Thyroid gland (tissue), 4 donors: ENCODE data around the gene TCEA2. TPM values are rescaled to one million over a fixed set of nuclear protein-coding genes. Genes with fewer than 3 reads are reported as not detected.

Experiments
- DNase-seq, 2 donors: peaks; one replicate each; pipeline ENCODE4 v3.0.0-alpha.2; 2019
- H3K27ac ChIP-seq, 3 donors: fragments of 200-600 bp; sonication (generic); 1 replicate in 2 of 3; 2 replicates in 1 of 3; pipeline ENCODE4 v1.5.1; 2016 to 2019; ENCODE audit warnings: mild to moderate bottlenecking in 1 of 3, moderate library complexity in 1 of 3
- H3K27me3 ChIP-seq: fragments of 200-600 bp; sonication (generic); one replicate; pipeline ENCODE4 v1.5.1; 2019
- H3K36me3 ChIP-seq, 2 donors: fragments of 200-600 bp; sonication (generic); one replicate each; pipeline ENCODE4 v1.5.1; 2016 to 2019
- H3K4me1 ChIP-seq, 2 donors: fragments of 200-600 bp; sonication (generic); one replicate each; pipeline ENCODE4 v1.5.1; 2017 to 2019
- H3K4me3 ChIP-seq, 3 donors: fragments of 200-600 bp; sonication (generic); replicated peaks in 1 of 3; 1 replicate in 2 of 3; 2 replicates in 1 of 3; pipeline ENCODE4 v1.5.1; 2016; ENCODE audit warnings: mild to moderate bottlenecking in 1 of 3
- H3K9me3 ChIP-seq: fragments of 200-600 bp; sonication (generic); one replicate; pipeline ENCODE4 v1.5.1; 2017
- CTCF ChIP-seq, 6 experiments: fragments of 200-600 bp in 3 of 6; fragments of 450-650 bp in 3 of 6; sonication (generic) in 3 of 6; IDR thresholded peaks; one replicate each; pipeline ENCODE4 v1.5.1; 2016 to 2019; ENCODE audit warnings: antibody characterized with exemption in 6 of 6, mild to moderate bottlenecking in 2 of 6, inconsistent platforms in 1 of 6, moderate library complexity in 1 of 6
- POLR2A ChIP-seq, 2 donors: fragments of 450-650 bp; IDR thresholded peaks; one replicate each; pipeline ENCODE4 v1.6.1; 2017; ENCODE audit warnings: antibody characterized with exemption in 2 of 2, mild to moderate bottlenecking in 2 of 2, moderate library complexity in 1 of 2
- WGBS, 2 donors: methylation state at CpG; one replicate each; pipeline ENCODE4 v1.1.5; 2017; 5-methylcytosine and 5-hydroxymethylcytosine counted together
- intact Hi-C: fragments of 100-400 bp; cut with DNase I; formaldehyde crosslinking; loops from one replicate; pipeline ENCODE4 v1.15.1; 2023
- total RNA-seq, 4 donors: library from RNA; depleted of rRNA; stranded (reverse); fragments of >200 nt; gene quantifications; one replicate each; pipeline ENCODE4 v1.2.3, GENCODE V29; 2016

TCEA2 gene
- total RNA-seq, 4 donors from 2014 or later, result 20.9 to 43.1 (median 24.4) TPM

- peaks cover 80 to 82% of the 10 kb centered on the region in 2 donors for H3K36me3 ChIP-seq
- intact Hi-C loops, result no loop called here
- no peaks in the 10 kb centered on the region for H3K4me1 ChIP-seq
- no peaks in the 10 kb centered on the region for H3K9me3 ChIP-seq
- TF ChIP-seq POLR2A (IDR thresholded peaks at IDR 0.05) (no peak), CTCF (IDR thresholded peaks at IDR 0.05) (no peak)
- no peaks in the 10 kb centered on the region for H3K27me3 ChIP-seq
- no peak overlapping the region for H3K27ac ChIP-seq
- DNase-seq, result no peak
- no peak overlapping the region for H3K4me3 ChIP-seq
- 88 to 96% methylated on average over 10 of the region's 15 CpGs for WGBS, 2 donors
Observed at GRCh38 chr20:64023361-64024140, 39.4 kb upstream of the TCEA2 start.

- peaks cover 80 to 82% of the 10 kb centered on the region in 2 donors for H3K36me3 ChIP-seq
- WGBS, 2 donors, result 83 to 85% methylated on average over 11 to 15 of the region's 17 CpGs
Observed at GRCh38 chr20:64024141-64024990, 38.6 kb upstream of the TCEA2 start.

GRCh38 chr20:64025101-64025825, 37.7 kb upstream of the TCEA2 start:
- Histone ChIP-seq H3K4me1 (no peaks in the 10 kb centered on the region), H3K36me3 (peaks cover 82 to 84% of the 10 kb centered on the region in 2 donors), H3K27ac (no peak overlapping the region), H3K27me3 (no peaks in the 10 kb centered on the region), H3K4me3 (no peak overlapping the region), H3K9me3 (no peaks in the 10 kb centered on the region)
- intact Hi-C loops, result no loop called here
- TF ChIP-seq CTCF (IDR thresholded peaks at IDR 0.05) (no peak), POLR2A (IDR thresholded peaks at IDR 0.05) (no peak)
- DNase-seq, result no peak
- WGBS, 2 donors, result 92 to 95% methylated on average over 18 of the region's 18 CpGs

More at GRCh38 chr20:64024141-64024990, 38.6 kb upstream of the TCEA2 start:
- H3K9me3 ChIP-seq, result no peaks in the 10 kb centered on the region
- H3K27me3 ChIP-seq, result no peaks in the 10 kb centered on the region
- no peak overlapping the region for H3K4me3 ChIP-seq
- no peaks in the 10 kb centered on the region for H3K4me1 ChIP-seq
- TF ChIP-seq CTCF (IDR thresholded peaks at IDR 0.05), result no peak
- TF ChIP-seq POLR2A (IDR thresholded peaks at IDR 0.05), result no peak
- DNase-seq, result no peak
- intact Hi-C loops, result no loop called here
- H3K27ac ChIP-seq, result no peak overlapping the region

GRCh38 chr20:64025826-64026412, 37.1 kb upstream of the TCEA2 start:
- TF ChIP-seq CTCF (IDR thresholded peaks at IDR 0.05) (no peak), POLR2A (IDR thresholded peaks at IDR 0.05) (no peak)
- no peaks in the 10 kb centered on the region for H3K9me3 ChIP-seq
- DNase-seq, result no peak
- intact Hi-C loops, result no loop called here
- no peaks in the 10 kb centered on the region for H3K4me1 ChIP-seq
- 95 to 96% methylated on average over 21 to 29 of the region's 29 CpGs for WGBS, 2 donors
- peaks cover 86 to 88% of the 10 kb centered on the region in 2 donors for H3K36me3 ChIP-seq
- no peak overlapping the region for H3K27ac ChIP-seq
- no peaks in the 10 kb centered on the region for H3K27me3 ChIP-seq
- H3K4me3 ChIP-seq, result no peak overlapping the region
